PC-9 (cell line): ENCODE measurements around the gene COL27A1. TPM values are rescaled to one million over a fixed set of nuclear protein-coding genes. Genes with fewer than 3 reads are reported as not detected.

Source experiments
- BruUV-seq: library from RNA; stranded (reverse); fragments of 400-500 nt; replicated peaks from 2 replicates; lab custom pipeline; 2021; lab: Mats Ljungman, UMichigan
- CTCF ChIA-PET: fragments of 300-600 bp; sonication (Branson Sonifier 250); formaldehyde crosslinking; loops from one replicate; lab custom pipeline; 2022; ENCODE audit warnings: antibody characterized with exemption; lab: Charles Lee
- POLR2A ChIA-PET: fragments of 300-600 bp; sonication (Branson Sonifier 250); formaldehyde crosslinking; loops from one replicate; lab custom pipeline; 2022; ENCODE audit warnings: antibody characterized with exemption; ENCODE audit not compliant: unreplicated experiment; lab: Charles Lee
- DNase-seq, 2 experiments: peaks; one replicate each; pipeline versions ENCODE4 v3.0.0 to v3.0.0-alpha.2; 2015 to 2022; ENCODE audit warnings: mixed read lengths in 1 of 2
- H2AFZ ChIP-seq: fragments of 200-600 bp; sonication (generic); 2 replicates; pipeline ENCODE4 v1.8.1; 2017; ENCODE audit warnings: antibody characterized with exemption
- H3F3A ChIP-seq: fragments of 200-600 bp; sonication (generic); 2 replicates; pipeline ENCODE4 v1.8.1; 2017; ENCODE audit warnings: antibody characterized with exemption, mild to moderate bottlenecking, low read depth; ENCODE audit not compliant: insufficient read depth
- H3K27ac ChIP-seq: fragments of 200-600 bp; sonication (generic); 2 replicates; pipeline ENCODE4 v1.6.1; 2016; ENCODE audit warnings: mixed run types
- H3K27me3 ChIP-seq: fragments of 200-600 bp; sonication (generic); 2 replicates; pipeline ENCODE4 v1.6.1; 2016; ENCODE audit warnings: low read depth, mixed run types; ENCODE audit not compliant: insufficient read depth
- H3K36me3 ChIP-seq: fragments of 200-600 bp; sonication (generic); 2 replicates; pipeline ENCODE4 v1.6.1; 2016; ENCODE audit warnings: low read depth, mixed run types
- H3K4me1 ChIP-seq: fragments of 200-600 bp; sonication (generic); replicated peaks from 2 replicates; pipeline ENCODE4 v1.6.1; 2016; ENCODE audit warnings: mixed run types; ENCODE audit not compliant: insufficient read depth
- H3K4me2 ChIP-seq: fragments of 200-600 bp; sonication (generic); 2 replicates; pipeline ENCODE4 v1.6.1; 2017; ENCODE audit warnings: mixed run types
- H3K4me3 ChIP-seq: fragments of 200-600 bp; sonication (generic); 2 replicates; pipeline ENCODE4 v1.6.1; 2016; ENCODE audit warnings: mixed run types
- H3K79me2 ChIP-seq: fragments of 200-600 bp; sonication (generic); 2 replicates; pipeline ENCODE4 v1.6.1; 2017; ENCODE audit warnings: low read depth, mixed run types
- H3K9me2 ChIP-seq: fragments of 200-600 bp; sonication (generic); 2 replicates; pipeline ENCODE4 v1.8.1; 2017; ENCODE audit warnings: mild to moderate bottlenecking; ENCODE audit not compliant: insufficient read depth
- H3K9me3 ChIP-seq: fragments of 200-600 bp; sonication (generic); 2 replicates; pipeline ENCODE4 v1.8.1; 2016; ENCODE audit warnings: low read depth; ENCODE audit not compliant: insufficient read depth
- H4K20me1 ChIP-seq: fragments of 200-600 bp; sonication (generic); 2 replicates; pipeline ENCODE4 v1.8.1; 2017; ENCODE audit not compliant: insufficient read depth
- CTCF ChIP-seq: fragments of 200-600 bp; sonication (generic); conservative IDR thresholded peaks from 2 replicates; pipeline ENCODE4 v1.6.1; 2017; ENCODE audit warnings: mixed run types, antibody characterized with exemption, mild to moderate bottlenecking, moderate library complexity
- EZH2 ChIP-seq: fragments of 200-600 bp; sonication (generic); IDR thresholded peaks from 2 replicates; pipeline ENCODE4 v1.8.0; 2017; ENCODE audit warnings: antibody characterized with exemption, low read depth
- intact Hi-C: fragments of 100-400 bp; cut with micrococcal nuclease; formaldehyde crosslinking; loops from one replicate; pipeline ENCODE4 v1.10.0; 2022; ENCODE audit not compliant: unreplicated experiment
- total RNA-seq: library from RNA; stranded (reverse); gene quantifications from 2 replicates; pipeline ENCODE4 v1.2.3, GENCODE V29; 2021

Gene COL27A1
- total RNA-seq, 1 experiment from 2014 or later = 0.39 TPM

DNA sequence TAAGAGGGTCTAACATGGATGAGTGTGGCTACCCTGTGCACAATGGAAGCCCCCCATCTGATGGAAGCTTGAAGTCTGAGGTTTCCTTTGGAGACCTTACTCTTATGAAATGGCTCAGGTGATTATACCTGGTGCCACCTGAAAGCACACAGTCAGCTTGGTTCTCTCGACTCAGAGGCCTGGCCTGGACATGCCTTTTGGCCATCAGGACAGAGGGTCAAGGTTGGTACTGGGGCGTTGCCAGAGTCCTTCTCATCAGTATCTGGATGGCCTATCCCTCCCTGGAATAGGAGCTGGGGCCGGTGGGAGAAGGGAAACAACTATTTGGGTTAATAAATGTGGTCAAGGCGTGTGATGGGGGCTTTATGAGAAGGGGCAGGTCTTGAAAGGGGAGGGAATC is 48.9 kb downstream of the COL27A1 start:
- Histone ChIP-seq H3K79me2 (no peaks in the 10 kb centered on the region), H3K4me2 (no peak overlapping the region), H3K4me1 (no peaks in the 10 kb centered on the region), H3K9me3 (no peaks in the 10 kb centered on the region), H3K27ac (no peak overlapping the region), H4K20me1 (no peaks in the 10 kb centered on the region), H3K4me3 (no peak overlapping the region), H3F3A (no peaks in the 10 kb centered on the region), H2AFZ (no peak overlapping the region), H3K27me3 (peaks cover 6% of the 10 kb centered on the region), H3K36me3 (no peaks in the 10 kb centered on the region), H3K9me2 (no peaks in the 10 kb centered on the region)
- intact Hi-C loops = no loop called here
- no peak for DNase-seq
- BruUV-seq = no TSS peak
- ChIA-PET CTCF (no interaction called here), POLR2A (interaction anchor here (0.5 kb wide), 1 partner anchor 26 kb away, joined by 4 read pairs; no protein-coding TSS in a partner anchor)
- TF ChIP-seq EZH2 = no peak
- no peak for TF ChIP-seq CTCF

GRCh38 chr9:114205171-114206015 is 50.1 kb downstream of the COL27A1 start:
- Histone ChIP-seq H3K9me3 (no peaks in the 10 kb centered on the region), H3K4me1 (no peaks in the 10 kb centered on the region), H3K79me2 (no peaks in the 10 kb centered on the region), H3K4me2 (no peak overlapping the region), H3K27ac (no peak overlapping the region), H3K9me2 (no peaks in the 10 kb centered on the region), H3K27me3 (peaks cover 2% of the 10 kb centered on the region), H4K20me1 (no peaks in the 10 kb centered on the region), H3K36me3 (no peaks in the 10 kb centered on the region), H3F3A (no peaks in the 10 kb centered on the region), H3K4me3 (no peak overlapping the region), H2AFZ (no peak overlapping the region)
- TF ChIP-seq EZH2 = no peak
- TF ChIP-seq CTCF = no peak
- POLR2A ChIA-PET = no interaction called here
- intact Hi-C loops = no loop called here
- CTCF ChIA-PET = no interaction called here
- no TSS peak for BruUV-seq
- DNase-seq = no peak

GRCh38 chr9:114206221-114206789 is 51.0 kb downstream of the COL27A1 start:
- no peaks in the 10 kb centered on the region for H3K79me2 ChIP-seq
- ChIA-PET POLR2A (no interaction called here), CTCF (interaction anchor here (0.5 kb wide), 1 partner anchor 898 kb away, joined by 3 read pairs; no protein-coding TSS in a partner anchor)
- H3K4me3 ChIP-seq = no peak overlapping the region
- H3K27ac ChIP-seq = no peak overlapping the region
- no peaks in the 10 kb centered on the region for H3K4me1 ChIP-seq
- no peaks in the 10 kb centered on the region for H3K36me3 ChIP-seq
- TF ChIP-seq CTCF (no peak), EZH2 (no peak)
- no peaks in the 10 kb centered on the region for H3F3A ChIP-seq
- H2AFZ ChIP-seq = no peak overlapping the region
- BruUV-seq = no TSS peak
- no peak overlapping the region for H3K4me2 ChIP-seq
- no peaks in the 10 kb centered on the region for H3K27me3 ChIP-seq
- no peak for DNase-seq
- intact Hi-C loops = no loop called here
- no peaks in the 10 kb centered on the region for H4K20me1 ChIP-seq
- H3K9me3 ChIP-seq = no peaks in the 10 kb centered on the region
- no peaks in the 10 kb centered on the region for H3K9me2 ChIP-seq
